Neural crest cell (in vitro differentiated cells): Measurements from ENCODE around the gene TRDMT1. TPM values are rescaled to one million over a fixed set of nuclear protein-coding genes. Genes with fewer than 3 reads are reported as not detected.
A peak's percentile ranks its signal among the peaks of the same experiment; 100 is the strongest.

Source experiments
- DNase-seq: peaks from one replicate; pipeline ENCODE4 v3.0.0; 2021; ENCODE audit warnings: low read depth, mixed read lengths, low spot score
- H3K27ac Mint-ChIP-seq: one replicate; pipeline ENCODE4 v1.8.0; 2021; ENCODE audit warnings: mild to moderate bottlenecking, mixed read lengths; ENCODE audit not compliant: unreplicated experiment
- H3K27me3 Mint-ChIP-seq: 2 replicates; pipeline ENCODE4 v1.8.0; 2021; ENCODE audit warnings: low read depth, mild to moderate bottlenecking, mixed read lengths
- H3K36me3 Mint-ChIP-seq: 2 replicates; pipeline ENCODE4 v1.8.0; 2021; ENCODE audit warnings: low read depth, mild to moderate bottlenecking, mixed read lengths
- H3K4me1 Mint-ChIP-seq: 2 replicates; pipeline ENCODE4 v1.8.0; 2021; ENCODE audit warnings: mixed read lengths
- H3K4me3 Mint-ChIP-seq: one replicate; pipeline ENCODE4 v1.8.0; 2021; ENCODE audit warnings: mild to moderate bottlenecking, mixed read lengths
- H3K9me3 Mint-ChIP-seq: 2 replicates; pipeline ENCODE4 v1.8.0; 2021; ENCODE audit warnings: mixed read lengths
- total RNA-seq: library from RNA; stranded (reverse); gene quantifications from 2 replicates; pipeline ENCODE4 v1.2.1, GENCODE V29; 2021
- TF ChIP-seq, protein P1 (sequence below): fragments of 200-600 bp; sonication (generic); conservative IDR thresholded peaks from 2 replicates; pipeline ENCODE4 v1.5.0; 2021; ENCODE audit warnings: antibody characterized with exemption, mild to moderate bottlenecking

The TRDMT1 gene
- total RNA-seq, 1 donor from 2014 or later: 17.3 TPM

DNA sequence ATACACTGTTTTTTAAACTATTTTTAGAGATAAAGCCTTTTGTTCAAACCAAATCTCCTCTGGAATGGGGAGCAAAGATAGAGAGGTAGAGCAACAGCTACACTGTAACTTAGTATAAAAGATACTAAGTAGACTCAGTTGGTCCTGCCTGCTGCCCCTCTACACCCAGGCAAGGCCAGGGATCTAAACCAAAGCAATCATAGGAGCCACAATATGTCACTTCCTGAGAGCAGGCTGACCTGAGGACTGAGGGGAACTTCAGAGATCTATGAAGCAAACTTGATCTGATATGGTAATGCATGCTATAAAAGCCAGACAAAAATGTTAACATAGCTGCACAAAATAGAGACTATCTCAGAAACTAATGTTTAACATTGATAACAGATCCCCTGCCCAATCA, 7.0 kb upstream of the TRDMT1 start:
- H3K27ac Mint-ChIP-seq: no peak overlapping the region
- TF ChIP-seq, protein P1, sequence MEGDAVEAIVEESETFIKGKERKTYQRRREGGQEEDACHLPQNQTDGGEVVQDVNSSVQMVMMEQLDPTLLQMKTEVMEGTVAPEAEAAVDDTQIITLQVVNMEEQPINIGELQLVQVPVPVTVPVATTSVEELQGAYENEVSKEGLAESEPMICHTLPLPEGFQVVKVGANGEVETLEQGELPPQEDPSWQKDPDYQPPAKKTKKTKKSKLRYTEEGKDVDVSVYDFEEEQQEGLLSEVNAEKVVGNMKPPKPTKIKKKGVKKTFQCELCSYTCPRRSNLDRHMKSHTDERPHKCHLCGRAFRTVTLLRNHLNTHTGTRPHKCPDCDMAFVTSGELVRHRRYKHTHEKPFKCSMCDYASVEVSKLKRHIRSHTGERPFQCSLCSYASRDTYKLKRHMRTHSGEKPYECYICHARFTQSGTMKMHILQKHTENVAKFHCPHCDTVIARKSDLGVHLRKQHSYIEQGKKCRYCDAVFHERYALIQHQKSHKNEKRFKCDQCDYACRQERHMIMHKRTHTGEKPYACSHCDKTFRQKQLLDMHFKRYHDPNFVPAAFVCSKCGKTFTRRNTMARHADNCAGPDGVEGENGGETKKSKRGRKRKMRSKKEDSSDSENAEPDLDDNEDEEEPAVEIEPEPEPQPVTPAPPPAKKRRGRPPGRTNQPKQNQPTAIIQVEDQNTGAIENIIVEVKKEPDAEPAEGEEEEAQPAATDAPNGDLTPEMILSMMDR: no peak
- H3K4me1 Mint-ChIP-seq: peaks cover 11% of the 10 kb centered on the region
- no peaks in the 10 kb centered on the region for H3K27me3 Mint-ChIP-seq
- no peak for DNase-seq
- H3K4me3 Mint-ChIP-seq: no peak overlapping the region
- H3K9me3 Mint-ChIP-seq: no peaks in the 10 kb centered on the region
- H3K36me3 Mint-ChIP-seq: no peaks in the 10 kb centered on the region

- H3K27me3 Mint-ChIP-seq: no peaks in the 10 kb centered on the region
- H3K36me3 Mint-ChIP-seq: no peaks in the 10 kb centered on the region
- no peaks in the 10 kb centered on the region for H3K9me3 Mint-ChIP-seq
- TF ChIP-seq, protein P1: no peak
- no peak overlapping the region for H3K27ac Mint-ChIP-seq
- DNase-seq: no peak
- peaks cover 23% of the 10 kb centered on the region for H3K4me1 Mint-ChIP-seq
- no peak overlapping the region for H3K4me3 Mint-ChIP-seq
These were observed 4.8 kb upstream of the TRDMT1 start for GRCh38 chr10:17206210-17206709.

DNA sequence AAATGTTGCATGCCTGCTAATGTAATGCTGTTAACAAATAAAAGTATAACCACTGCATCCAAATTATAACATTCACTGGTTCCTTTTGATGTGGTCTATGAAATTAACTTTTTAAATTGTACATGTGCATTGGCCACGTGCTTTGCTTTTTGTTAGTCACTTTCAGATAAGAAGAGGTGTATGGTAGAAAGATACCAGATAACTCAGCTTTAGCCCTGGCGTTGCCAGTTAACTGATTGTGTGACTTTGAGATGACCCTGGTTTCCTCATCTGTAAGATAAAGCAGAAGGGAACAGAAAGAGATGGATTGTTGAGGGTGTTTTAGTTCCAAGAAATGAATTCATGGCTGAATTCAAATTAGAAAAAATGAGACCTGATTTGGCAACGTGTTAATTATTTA, 1.9 kb upstream of the TRDMT1 start:
- peaks cover 49% of the 10 kb centered on the region for H3K4me1 Mint-ChIP-seq
- DNase-seq: no peak
- TF ChIP-seq, protein P1: no peak
- H3K9me3 Mint-ChIP-seq: no peaks in the 10 kb centered on the region
- H3K27ac Mint-ChIP-seq: no peak overlapping the region
- H3K27me3 Mint-ChIP-seq: no peaks in the 10 kb centered on the region
- H3K4me3 Mint-ChIP-seq: no peak overlapping the region
- no peaks in the 10 kb centered on the region for H3K36me3 Mint-ChIP-seq

DNA sequence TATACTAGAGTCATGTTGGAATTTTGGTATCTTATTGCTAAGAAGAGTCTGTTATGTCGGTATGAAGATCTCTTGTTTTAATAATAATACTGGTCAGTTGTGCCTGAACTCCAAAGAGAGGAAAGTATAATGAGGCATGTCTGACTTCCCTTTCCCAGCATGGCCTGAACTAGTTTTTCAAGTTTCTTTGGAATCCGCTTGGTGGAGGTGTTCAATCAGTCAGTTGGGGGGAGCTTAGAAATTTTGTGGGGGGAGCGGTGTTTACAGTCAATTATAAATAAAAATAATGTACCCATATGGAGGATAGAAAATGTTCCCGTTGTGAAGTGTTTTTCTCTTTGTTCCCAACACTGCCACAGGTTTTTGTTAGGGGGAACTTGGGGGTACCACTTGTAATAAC, 1.5 kb upstream of the TRDMT1 start:
- no peaks in the 10 kb centered on the region for H3K9me3 Mint-ChIP-seq
- TF ChIP-seq, protein P1: no peak
- H3K4me1 Mint-ChIP-seq: peaks cover 51% of the 10 kb centered on the region
- no peaks in the 10 kb centered on the region for H3K27me3 Mint-ChIP-seq
- no peak for DNase-seq
- H3K36me3 Mint-ChIP-seq: no peaks in the 10 kb centered on the region
- peak overlapping the region; percentile 4 for H3K4me3 Mint-ChIP-seq
- no peak overlapping the region for H3K27ac Mint-ChIP-seq

GRCh38 chr10:17202506-17202905, 1.0 kb upstream of the TRDMT1 start:
- Mint-ChIP-seq H3K27ac (peak overlapping the region; percentile 71), H3K27me3 (no peaks in the 10 kb centered on the region), H3K4me1 (peaks cover 51% of the 10 kb centered on the region), H3K36me3 (no peaks in the 10 kb centered on the region), H3K4me3 (no peak overlapping the region), H3K9me3 (no peaks in the 10 kb centered on the region)
- no peak for DNase-seq
- TF ChIP-seq, protein P1: no peak

GRCh38 chr10:17201794-17202116, 283 bp upstream of the TRDMT1 start:
- Mint-ChIP-seq H3K4me1 (peaks cover 51% of the 10 kb centered on the region), H3K27ac (peak overlapping the region; percentile 88), H3K4me3 (peak overlapping the region; percentile 98), H3K36me3 (peaks cover 2% of the 10 kb centered on the region), H3K27me3 (no peaks in the 10 kb centered on the region), H3K9me3 (no peaks in the 10 kb centered on the region)
- peak; percentile 8 for DNase-seq
- TF ChIP-seq, protein P1: no peak
